Measurements from ENCODE around the gene BCKDHA.

DNA sequence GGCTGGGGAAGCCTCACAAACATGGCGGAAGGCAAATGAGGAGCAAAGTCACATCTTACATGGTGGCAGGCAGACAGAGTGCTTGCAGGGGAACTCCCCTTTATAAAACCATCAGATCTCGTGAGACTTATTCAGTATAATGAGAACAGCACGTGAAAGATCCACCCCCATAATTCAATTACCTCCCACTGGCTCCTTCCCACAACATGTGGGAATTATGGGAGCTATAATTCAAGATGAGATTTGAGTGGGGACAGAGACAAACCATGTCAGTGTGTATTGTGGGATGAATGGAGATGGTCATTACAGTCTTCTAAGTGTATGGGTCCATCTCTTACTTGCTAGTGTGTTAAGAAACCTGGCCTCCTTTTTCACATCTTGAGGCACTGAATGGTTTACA is 4.4 kb downstream of the BCKDHA start:
- no peak for TF ChIP-seq POLR2A (IDR thresholded peaks at IDR 0.05)
- TF ChIP-seq, protein P1, sequence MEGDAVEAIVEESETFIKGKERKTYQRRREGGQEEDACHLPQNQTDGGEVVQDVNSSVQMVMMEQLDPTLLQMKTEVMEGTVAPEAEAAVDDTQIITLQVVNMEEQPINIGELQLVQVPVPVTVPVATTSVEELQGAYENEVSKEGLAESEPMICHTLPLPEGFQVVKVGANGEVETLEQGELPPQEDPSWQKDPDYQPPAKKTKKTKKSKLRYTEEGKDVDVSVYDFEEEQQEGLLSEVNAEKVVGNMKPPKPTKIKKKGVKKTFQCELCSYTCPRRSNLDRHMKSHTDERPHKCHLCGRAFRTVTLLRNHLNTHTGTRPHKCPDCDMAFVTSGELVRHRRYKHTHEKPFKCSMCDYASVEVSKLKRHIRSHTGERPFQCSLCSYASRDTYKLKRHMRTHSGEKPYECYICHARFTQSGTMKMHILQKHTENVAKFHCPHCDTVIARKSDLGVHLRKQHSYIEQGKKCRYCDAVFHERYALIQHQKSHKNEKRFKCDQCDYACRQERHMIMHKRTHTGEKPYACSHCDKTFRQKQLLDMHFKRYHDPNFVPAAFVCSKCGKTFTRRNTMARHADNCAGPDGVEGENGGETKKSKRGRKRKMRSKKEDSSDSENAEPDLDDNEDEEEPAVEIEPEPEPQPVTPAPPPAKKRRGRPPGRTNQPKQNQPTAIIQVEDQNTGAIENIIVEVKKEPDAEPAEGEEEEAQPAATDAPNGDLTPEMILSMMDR (IDR thresholded peaks at IDR 0.05 in 8 of 11, conservative IDR thresholded peaks at IDR 0.05 in 3 of 11) = no peak

All from spleen (tissue), 7 donors.